ENCODE measurements around the gene GRM4.

The GRM4 gene

GRCh38 chr6:34093854-34094430 lies 51.9 kb downstream of the GRM4 start:
- Histone ChIP-seq H3K27me3 (ENCODE audit: low read length) (no peaks in the 10 kb centered on the region), H3K9ac (ENCODE audit: low read length) (no peak overlapping the region), H3K27ac (ENCODE audit: low read depth, low read length) (no peak overlapping the region), H3K4me3 (ENCODE audit: insufficient read depth, low read length, poor library complexity, severe bottlenecking) (no peak overlapping the region), H3F3A (ENCODE audit: insufficient read depth) (no peaks in the 10 kb centered on the region), H3K79me2 (ENCODE audit: insufficient read depth, low read length) (no peaks in the 10 kb centered on the region), H4K20me1 (ENCODE audit: low read depth, low read length) (no peaks in the 10 kb centered on the region), H3K4me2 (ENCODE audit: low read depth, low read length, poor library complexity, severe bottlenecking) (no peak overlapping the region), H3K9me2 (replicated peaks; ENCODE audit: insufficient read depth, low read length) (no peaks in the 10 kb centered on the region), H3K36me3 (ENCODE audit: low read length) (no peaks in the 10 kb centered on the region), H3K9me3 (ENCODE audit: insufficient read depth, low read length) (no peaks in the 10 kb centered on the region), H2AFZ (ENCODE audit: low read depth, low read length, severe bottlenecking) (no peak overlapping the region)
- no peak for TF ChIP-seq CTCF (IDR thresholded peaks at IDR 0.05; ENCODE audit: insufficient read depth, low read length, poor library complexity, severe bottlenecking)
- TF ChIP-seq EZH2phosphoT487 (conservative IDR thresholded peaks at IDR 0.05; ENCODE audit: low read length) = no peak

- Histone ChIP-seq H3K4me2 (ENCODE audit: low read depth, low read length, poor library complexity, severe bottlenecking) (no peak overlapping the region), H3K4me3 (ENCODE audit: insufficient read depth, low read length, poor library complexity, severe bottlenecking) (no peak overlapping the region), H2AFZ (ENCODE audit: low read depth, low read length, severe bottlenecking) (no peak overlapping the region), H3F3A (ENCODE audit: insufficient read depth) (no peaks in the 10 kb centered on the region), H3K9me2 (replicated peaks; ENCODE audit: insufficient read depth, low read length) (no peaks in the 10 kb centered on the region), H3K27me3 (ENCODE audit: low read length) (no peaks in the 10 kb centered on the region), H3K9me3 (ENCODE audit: insufficient read depth, low read length) (no peaks in the 10 kb centered on the region), H4K20me1 (ENCODE audit: low read depth, low read length) (no peaks in the 10 kb centered on the region), H3K36me3 (ENCODE audit: low read length) (no peaks in the 10 kb centered on the region), H3K9ac (ENCODE audit: low read length) (no peak overlapping the region), H3K27ac (ENCODE audit: low read depth, low read length) (no peak overlapping the region), H3K79me2 (ENCODE audit: insufficient read depth, low read length) (no peaks in the 10 kb centered on the region)
- TF ChIP-seq CTCF (IDR thresholded peaks at IDR 0.05; ENCODE audit: insufficient read depth, low read length, poor library complexity, severe bottlenecking) (no peak), EZH2phosphoT487 (conservative IDR thresholded peaks at IDR 0.05; ENCODE audit: low read length) (no peak)
These were observed 52.7 kb downstream of the GRM4 start for GRCh38 chr6:34093206-34093605.

- no peaks in the 10 kb centered on the region for H3K27me3 ChIP-seq (ENCODE audit: low read length)
- H3F3A ChIP-seq (ENCODE audit: insufficient read depth) = no peaks in the 10 kb centered on the region
- H3K79me2 ChIP-seq (ENCODE audit: insufficient read depth, low read length) = no peaks in the 10 kb centered on the region
- H2AFZ ChIP-seq (ENCODE audit: low read depth, low read length, severe bottlenecking) = no peak overlapping the region
- TF ChIP-seq CTCF (IDR thresholded peaks at IDR 0.05; ENCODE audit: insufficient read depth, low read length, poor library complexity, severe bottlenecking) (no peak), EZH2phosphoT487 (conservative IDR thresholded peaks at IDR 0.05; ENCODE audit: low read length) (no peak)
- no peak overlapping the region for H3K4me2 ChIP-seq (ENCODE audit: low read depth, low read length, poor library complexity, severe bottlenecking)
- H3K9ac ChIP-seq (ENCODE audit: low read length) = no peak overlapping the region
- no peak overlapping the region for H3K27ac ChIP-seq (ENCODE audit: low read depth, low read length)
- no peak overlapping the region for H3K4me3 ChIP-seq (ENCODE audit: insufficient read depth, low read length, poor library complexity, severe bottlenecking)
- H3K9me2 ChIP-seq (replicated peaks; ENCODE audit: insufficient read depth, low read length) = no peaks in the 10 kb centered on the region
- H3K36me3 ChIP-seq (ENCODE audit: low read length) = no peaks in the 10 kb centered on the region
- H3K9me3 ChIP-seq (ENCODE audit: insufficient read depth, low read length) = no peaks in the 10 kb centered on the region
- no peaks in the 10 kb centered on the region for H4K20me1 ChIP-seq (ENCODE audit: low read depth, low read length)
These were observed 53.3 kb downstream of the GRM4 start for GRCh38 chr6:34092631-34093030.

All from SU-DHL-6 (cell line).